ENCODE measurements around the gene CASTOR1.
A peak's percentile ranks its signal among the peaks of the same experiment; 100 is the strongest.

Gene CASTOR1

GRCh38 chr22:30294830-30295229, 5.5 kb upstream of the CASTOR1 start:
- H3K4me3 ChIP-seq (ENCODE audit: low read depth, low read length): no peak overlapping the region
- no peak for DNase-seq (ENCODE audit: low read depth)
- TF ChIP-seq CTCF (conservative IDR thresholded peaks at IDR 0.05; ENCODE audit: low read depth, low read length): no peak

GRCh38 chr22:30294066-30294465, 4.8 kb upstream of the CASTOR1 start:
- no peak for TF ChIP-seq CTCF (conservative IDR thresholded peaks at IDR 0.05; ENCODE audit: low read depth, low read length)
- no peak overlapping the region for H3K4me3 ChIP-seq (ENCODE audit: low read depth, low read length)
- DNase-seq (ENCODE audit: low read depth): no peak

GRCh38 chr22:30293026-30293425, 3.7 kb upstream of the CASTOR1 start:
- TF ChIP-seq CTCF (conservative IDR thresholded peaks at IDR 0.05; ENCODE audit: low read depth, low read length): no peak
- no peak overlapping the region for H3K4me3 ChIP-seq (ENCODE audit: low read depth, low read length)
- no peak for DNase-seq (ENCODE audit: low read depth)

- no peak for TF ChIP-seq CTCF (conservative IDR thresholded peaks at IDR 0.05; ENCODE audit: low read depth, low read length)
- DNase-seq (ENCODE audit: low read depth): no peak
- H3K4me3 ChIP-seq (ENCODE audit: low read depth, low read length): no peak overlapping the region
Observed at GRCh38 chr22:30292069-30292970, 3.0 kb upstream of the CASTOR1 start.

- no peak for TF ChIP-seq CTCF (conservative IDR thresholded peaks at IDR 0.05; ENCODE audit: low read depth, low read length)
- no peak for DNase-seq (ENCODE audit: low read depth)
- no peak overlapping the region for H3K4me3 ChIP-seq (ENCODE audit: low read depth, low read length)
Observed at GRCh38 chr22:30291058-30291892, 2.0 kb upstream of the CASTOR1 start.

GRCh38 chr22:30290342-30291057, 1.2 kb upstream of the CASTOR1 start:
- DNase-seq (ENCODE audit: low read depth): peak; percentile 86
- TF ChIP-seq CTCF (conservative IDR thresholded peaks at IDR 0.05; ENCODE audit: low read depth, low read length): no peak
- H3K4me3 ChIP-seq (ENCODE audit: low read depth, low read length): no peak overlapping the region

Data from choroid plexus epithelial cell (primary cell).